Prostate gland (tissue), 2 donors: ENCODE data around the gene CPXM2. TPM values are rescaled to one million over a fixed set of nuclear protein-coding genes. Genes with fewer than 3 reads are reported as not detected.
"Not testable (repeated sequence)": the region's sequence is repeated elsewhere in the genome, so short reads cannot be mapped to it uniquely, and the experiment has no call there.

Experiments used
- DNase-seq: peaks from one replicate; pipeline ENCODE4 v3.0.0-alpha.2; 2019; ENCODE audit warnings: low spot score
- H3K27ac ChIP-seq, 2 donors: fragments of 200-600 bp; sonication (generic); 2 replicates each; pipeline ENCODE4 v1.5.1; 2017 to 2019
- H3K27me3 ChIP-seq: fragments of 200-600 bp; sonication (generic); replicated peaks from 2 replicates; pipeline ENCODE4 v1.5.1; 2019; ENCODE audit not compliant: insufficient read depth
- H3K36me3 ChIP-seq, 2 donors: fragments of 200-600 bp; sonication (generic); 1 replicate in 1 of 2; 2 replicates in 1 of 2; pipeline versions ENCODE4 v1.5.1 to v1.8.1; 2017 to 2019
- H3K4me1 ChIP-seq: fragments of 200-600 bp; sonication (generic); replicated peaks from 2 replicates; pipeline ENCODE4 v1.5.1; 2019
- H3K4me3 ChIP-seq, 2 donors: fragments of 200-600 bp; sonication (generic); 2 replicates each; pipeline ENCODE4 v1.5.1; 2017 to 2019
- H3K9me3 ChIP-seq: fragments of 200-600 bp; sonication (generic); 2 replicates; pipeline ENCODE4 v1.5.1; 2017
- POLR2A ChIP-seq: fragments of 450-650 bp; IDR thresholded peaks from one replicate; pipeline ENCODE4 v1.6.1; 2016; ENCODE audit warnings: antibody characterized with exemption, mild to moderate bottlenecking
- POLR2AphosphoS5 ChIP-seq: sonication (generic); formaldehyde crosslinking; IDR thresholded peaks from one replicate; pipeline ENCODE4 v1.6.1; 2017; ENCODE audit warnings: antibody characterized with exemption
- WGBS: methylation state at CpG from one replicate; pipeline ENCODE4 v1.1.5; 2018; 5-methylcytosine and 5-hydroxymethylcytosine counted together
- intact Hi-C: fragments of 100-400 bp; cut with DNase I; formaldehyde crosslinking; loops from one replicate; pipeline ENCODE4 v1.14.2; 2022
- total RNA-seq, 2 donors: library from RNA; depleted of rRNA; stranded (reverse); fragments of >200 nt; gene quantifications; one replicate each; pipeline ENCODE4 v1.1.0, GENCODE V29; 2016
- TF ChIP-seq, protein P1 (sequence below), 4 experiments: fragments of 200-600 bp in 2 of 4; fragments of 450-650 bp in 2 of 4; sonication (generic) in 2 of 4; IDR thresholded peaks; 1 replicate in 3 of 4; 2 replicates in 1 of 4; pipeline ENCODE4 v1.5.1; 2016 to 2019; ENCODE audit warnings: antibody characterized with exemption in 4 of 4, mild to moderate bottlenecking in 2 of 4, moderate library complexity in 2 of 4

CPXM2 gene
- total RNA-seq, 2 donors from 2014 or later = 5.4 to 27.4 TPM

DNA sequence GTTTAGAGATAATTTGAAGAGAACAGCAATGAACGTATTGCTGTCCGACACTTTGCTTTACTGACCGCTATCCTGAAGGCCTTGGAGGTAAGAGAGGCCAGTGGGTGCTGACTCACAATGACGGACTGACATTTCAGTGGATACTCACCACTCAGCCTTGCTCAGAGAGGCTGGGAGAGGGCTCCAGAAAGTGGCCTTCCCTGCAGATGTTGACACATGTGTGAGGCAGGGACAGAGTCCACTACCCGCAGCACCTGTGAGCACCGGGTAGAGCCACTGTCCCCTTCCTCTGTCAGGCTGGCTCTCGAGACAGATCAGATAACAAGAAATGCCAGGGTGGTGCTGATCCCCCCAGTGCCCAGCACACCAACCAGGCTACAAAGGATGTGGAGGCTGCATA is 150.5 kb downstream of the CPXM2 start:
- intact Hi-C loops = no loop called here
- DNase-seq = no peak

DNA sequence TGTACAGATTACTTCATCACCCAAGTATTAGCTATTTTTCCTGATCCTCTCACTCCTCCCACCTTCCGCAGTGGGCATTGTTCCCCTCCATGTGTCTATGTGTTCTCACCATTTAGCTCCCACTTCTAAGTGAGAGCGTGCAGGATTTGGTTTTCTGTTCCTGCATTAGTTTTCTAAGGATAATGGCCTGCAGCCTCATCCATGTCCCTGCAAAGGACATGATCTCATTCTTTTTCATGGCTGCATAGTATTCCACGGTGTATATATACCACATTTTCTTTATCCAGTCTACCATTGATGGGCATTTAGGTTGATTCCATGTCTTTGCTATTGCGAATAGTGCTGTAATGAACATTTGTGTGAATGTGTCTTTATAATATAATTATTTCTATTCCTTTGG is 154.7 kb downstream of the CPXM2 start:
- intact Hi-C loops, H3K9me3 ChIP-seq, H3K4me1 ChIP-seq, H3K4me3 ChIP-seq, H3K27ac ChIP-seq, H3K36me3 ChIP-seq, H3K27me3 ChIP-seq, DNase-seq: not testable (repeated sequence)
- WGBS = 59% methylated on average over 4 of the region's 4 CpGs

More for the DNA sequence above, 150.5 kb downstream of the CPXM2 start:
- Histone ChIP-seq H3K4me3 (no peak overlapping the region), H3K36me3 (no peaks in the 10 kb centered on the region), H3K27ac (no peak overlapping the region), H3K27me3 (no peaks in the 10 kb centered on the region), H3K9me3 (no peaks in the 10 kb centered on the region), H3K4me1 (no peaks in the 10 kb centered on the region)
- WGBS = 69% methylated on average over 7 of the region's 7 CpGs
- TF ChIP-seq, protein P1, sequence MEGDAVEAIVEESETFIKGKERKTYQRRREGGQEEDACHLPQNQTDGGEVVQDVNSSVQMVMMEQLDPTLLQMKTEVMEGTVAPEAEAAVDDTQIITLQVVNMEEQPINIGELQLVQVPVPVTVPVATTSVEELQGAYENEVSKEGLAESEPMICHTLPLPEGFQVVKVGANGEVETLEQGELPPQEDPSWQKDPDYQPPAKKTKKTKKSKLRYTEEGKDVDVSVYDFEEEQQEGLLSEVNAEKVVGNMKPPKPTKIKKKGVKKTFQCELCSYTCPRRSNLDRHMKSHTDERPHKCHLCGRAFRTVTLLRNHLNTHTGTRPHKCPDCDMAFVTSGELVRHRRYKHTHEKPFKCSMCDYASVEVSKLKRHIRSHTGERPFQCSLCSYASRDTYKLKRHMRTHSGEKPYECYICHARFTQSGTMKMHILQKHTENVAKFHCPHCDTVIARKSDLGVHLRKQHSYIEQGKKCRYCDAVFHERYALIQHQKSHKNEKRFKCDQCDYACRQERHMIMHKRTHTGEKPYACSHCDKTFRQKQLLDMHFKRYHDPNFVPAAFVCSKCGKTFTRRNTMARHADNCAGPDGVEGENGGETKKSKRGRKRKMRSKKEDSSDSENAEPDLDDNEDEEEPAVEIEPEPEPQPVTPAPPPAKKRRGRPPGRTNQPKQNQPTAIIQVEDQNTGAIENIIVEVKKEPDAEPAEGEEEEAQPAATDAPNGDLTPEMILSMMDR (IDR thresholded peaks at IDR 0.05) = no peak
- TF ChIP-seq POLR2AphosphoS5 (no peak), POLR2A (no peak)

DNA sequence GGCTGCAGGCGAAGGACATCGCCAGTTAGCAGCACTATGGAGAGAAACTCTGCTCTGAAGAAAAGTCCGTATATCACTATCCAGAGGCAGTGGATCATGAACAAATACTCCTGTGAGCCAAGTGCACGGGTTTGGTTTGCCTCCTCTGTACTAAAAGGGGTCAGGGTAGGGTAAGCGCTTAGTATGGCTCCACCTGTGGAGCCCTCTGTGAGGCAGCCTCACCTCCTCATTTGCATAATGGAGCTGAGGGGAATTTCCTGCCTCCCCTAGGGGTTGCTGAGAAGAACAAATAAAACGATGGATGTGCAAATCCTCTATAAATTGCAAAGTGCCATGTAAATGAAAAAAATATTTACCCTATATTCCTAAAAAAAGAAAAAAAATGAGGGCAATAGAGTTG is 162.1 kb downstream of the CPXM2 start:
- WGBS = 70% methylated on average over 6 of the region's 6 CpGs

DNA sequence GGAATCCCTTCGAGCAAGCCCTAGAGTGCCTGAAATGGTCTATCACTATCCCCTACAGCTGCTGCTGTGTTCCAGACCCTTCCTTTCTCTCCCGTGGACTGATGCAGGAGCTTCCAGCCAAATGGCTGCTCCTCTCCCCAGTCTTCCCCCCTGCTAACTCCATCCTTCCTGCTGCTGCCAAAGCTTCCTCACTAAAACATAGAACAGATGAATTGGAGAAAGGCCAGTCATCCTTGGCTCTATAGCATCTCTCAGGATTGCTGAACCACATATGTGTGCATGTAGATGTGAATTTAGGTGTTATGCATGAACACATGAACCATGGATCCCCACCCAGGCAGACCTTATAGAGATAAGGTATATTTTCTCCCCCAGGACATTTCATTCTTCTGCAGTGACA is 164.8 kb downstream of the CPXM2 start:
- Histone ChIP-seq H3K4me3 (no peak overlapping the region), H3K4me1 (no peaks in the 10 kb centered on the region), H3K27ac (no peak overlapping the region), H3K9me3 (no peaks in the 10 kb centered on the region), H3K27me3 (no peaks in the 10 kb centered on the region), H3K36me3 (no peaks in the 10 kb centered on the region)
- TF ChIP-seq, protein P1 (IDR thresholded peaks at IDR 0.05) = no peak
- TF ChIP-seq POLR2AphosphoS5 = no peak
- TF ChIP-seq POLR2A = no peak
- WGBS = 71% methylated on average over 2 of the region's 2 CpGs
- DNase-seq = no peak
- intact Hi-C loops = no loop called here

More for the DNA sequence above, 162.1 kb downstream of the CPXM2 start:
- TF ChIP-seq, protein P1 (IDR thresholded peaks at IDR 0.05) = no peak
- TF ChIP-seq POLR2A = no peak
- TF ChIP-seq POLR2AphosphoS5 = no peak
- intact Hi-C loops = no loop called here
- H3K4me3 ChIP-seq = no peak overlapping the region
- H3K27ac ChIP-seq = no peak overlapping the region
- H3K36me3 ChIP-seq = no peaks in the 10 kb centered on the region
- no peaks in the 10 kb centered on the region for H3K9me3 ChIP-seq
- no peaks in the 10 kb centered on the region for H3K27me3 ChIP-seq
- no peaks in the 10 kb centered on the region for H3K4me1 ChIP-seq
- DNase-seq = no peak

DNA sequence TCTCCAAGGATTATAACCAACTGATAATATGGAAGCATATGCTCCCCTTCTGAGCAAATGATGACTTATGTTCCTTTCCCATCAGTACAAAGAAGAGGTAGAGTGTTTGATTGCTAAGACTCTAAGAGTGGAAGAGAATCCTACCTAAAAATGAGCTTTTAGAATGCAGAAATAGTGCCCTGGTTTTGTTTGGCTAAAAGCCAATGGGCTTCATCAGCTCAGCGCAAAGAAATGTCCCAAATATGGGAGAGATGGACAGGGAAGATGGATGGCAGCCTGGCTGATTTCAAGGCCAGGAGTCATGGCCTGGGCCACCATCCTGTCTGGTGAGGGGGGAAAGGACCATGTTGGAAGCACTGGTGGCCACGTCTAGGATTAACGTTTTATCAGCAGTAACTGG is 165.2 kb downstream of the CPXM2 start:
- intact Hi-C loops = no loop called here
- DNase-seq = no peak
- WGBS = 79% methylated on average over 3 of the region's 3 CpGs

More for the DNA sequence above, 165.2 kb downstream of the CPXM2 start:
- Histone ChIP-seq H3K27ac (no peak overlapping the region), H3K27me3 (no peaks in the 10 kb centered on the region), H3K36me3 (no peaks in the 10 kb centered on the region), H3K9me3 (no peaks in the 10 kb centered on the region), H3K4me3 (no peak overlapping the region), H3K4me1 (no peaks in the 10 kb centered on the region)
- TF ChIP-seq POLR2AphosphoS5 (no peak), POLR2A (no peak)
- TF ChIP-seq, protein P1 (IDR thresholded peaks at IDR 0.05) = no peak
